ENCODE results near the gene PHYKPL.
A peak's percentile ranks its signal among the peaks of the same experiment; 100 is the strongest.
"Not testable (repeated sequence)": the region's sequence is repeated elsewhere in the genome, so short reads cannot be mapped to it uniquely, and the experiment has no call there.

PHYKPL gene

DNA sequence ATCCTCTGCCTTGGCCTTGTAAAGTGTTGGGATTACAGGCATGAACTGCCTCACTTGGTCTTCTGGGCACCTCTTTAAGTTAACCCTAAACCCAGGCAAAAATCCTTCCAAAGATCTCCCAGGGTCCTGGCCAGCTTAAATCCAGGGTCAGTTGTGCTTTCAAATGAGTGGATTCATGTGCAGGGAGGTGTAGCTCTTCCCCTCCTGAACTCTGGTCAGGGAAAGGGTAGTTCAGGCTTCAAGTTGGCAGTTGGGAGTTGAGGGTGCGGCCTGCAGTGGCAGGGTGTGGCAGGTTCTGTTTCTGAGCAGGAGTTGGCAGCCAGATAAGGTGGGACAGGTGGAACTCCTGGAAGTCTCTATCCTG, 24.7 kb downstream of the PHYKPL start:
- no peak for DNase-seq (ENCODE audit: low read depth in 3 of 3)

- DNase-seq (ENCODE audit: low read depth in 3 of 3) = no peak
Measured at GRCh38 chr5:178207183-178207916, 25.3 kb downstream of the PHYKPL start.

DNA sequence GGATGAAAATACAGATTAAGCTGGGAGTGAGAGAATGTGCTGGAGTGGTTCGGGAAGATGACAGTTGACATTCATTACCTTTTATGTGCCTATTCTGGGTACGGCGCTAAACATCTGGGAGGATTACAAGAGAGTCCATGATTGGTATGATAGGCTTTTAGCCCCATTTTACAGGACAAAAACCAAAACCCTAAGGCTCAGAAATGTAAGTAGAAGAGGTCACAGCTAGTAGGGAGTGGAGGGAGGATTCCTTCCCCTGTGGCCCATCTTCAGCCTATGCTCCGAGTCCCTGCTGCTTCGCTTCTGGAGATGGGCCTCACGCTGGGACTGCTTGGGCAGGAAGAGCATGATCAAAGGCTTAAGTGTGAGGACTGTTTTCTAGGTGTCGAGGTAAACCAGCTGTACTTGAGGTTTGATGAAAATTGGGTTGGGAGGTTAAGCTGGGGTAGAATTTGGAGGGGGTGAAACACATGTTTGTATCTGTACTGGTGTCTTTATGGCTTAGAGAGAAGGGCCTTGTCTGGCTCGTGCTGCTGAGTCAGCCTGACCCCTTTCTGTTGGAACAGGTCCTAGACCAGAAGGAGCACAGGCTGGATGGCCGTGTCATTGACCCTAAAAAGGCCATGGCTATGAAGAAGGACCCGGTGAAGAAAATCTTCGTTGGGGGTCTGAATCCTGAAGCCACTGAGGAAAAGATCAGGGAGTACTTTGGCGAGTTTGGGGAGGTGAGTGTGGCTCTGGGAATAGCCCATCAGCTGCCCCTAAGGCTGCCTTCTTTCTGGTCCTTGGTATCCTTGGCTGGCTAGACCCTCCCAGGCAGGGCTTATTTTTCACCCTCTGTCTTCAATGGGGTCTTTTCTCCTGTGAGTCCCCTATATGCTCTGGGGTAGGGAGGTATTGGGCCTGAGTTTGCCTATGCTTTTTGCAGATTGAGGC, 26.2 kb downstream of the PHYKPL start:
- DNase-seq (ENCODE audit: low read depth in 3 of 3) = no peak

DNA sequence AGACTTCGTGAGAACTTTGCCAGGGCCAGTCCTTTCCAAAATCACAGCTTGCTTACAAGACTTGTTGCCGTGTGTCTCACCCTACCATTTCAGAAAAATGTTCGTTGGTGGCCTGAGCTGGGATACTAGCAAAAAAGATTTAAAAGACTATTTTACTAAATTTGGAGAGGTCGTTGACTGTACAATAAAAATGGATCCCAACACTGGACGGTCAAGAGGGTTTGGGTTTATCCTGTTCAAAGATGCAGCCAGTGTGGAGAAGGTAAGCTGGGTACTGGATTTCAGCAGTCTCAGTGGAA, 26.9 kb downstream of the PHYKPL start:
- no peak for DNase-seq (ENCODE audit: low read depth in 3 of 3)

DNA sequence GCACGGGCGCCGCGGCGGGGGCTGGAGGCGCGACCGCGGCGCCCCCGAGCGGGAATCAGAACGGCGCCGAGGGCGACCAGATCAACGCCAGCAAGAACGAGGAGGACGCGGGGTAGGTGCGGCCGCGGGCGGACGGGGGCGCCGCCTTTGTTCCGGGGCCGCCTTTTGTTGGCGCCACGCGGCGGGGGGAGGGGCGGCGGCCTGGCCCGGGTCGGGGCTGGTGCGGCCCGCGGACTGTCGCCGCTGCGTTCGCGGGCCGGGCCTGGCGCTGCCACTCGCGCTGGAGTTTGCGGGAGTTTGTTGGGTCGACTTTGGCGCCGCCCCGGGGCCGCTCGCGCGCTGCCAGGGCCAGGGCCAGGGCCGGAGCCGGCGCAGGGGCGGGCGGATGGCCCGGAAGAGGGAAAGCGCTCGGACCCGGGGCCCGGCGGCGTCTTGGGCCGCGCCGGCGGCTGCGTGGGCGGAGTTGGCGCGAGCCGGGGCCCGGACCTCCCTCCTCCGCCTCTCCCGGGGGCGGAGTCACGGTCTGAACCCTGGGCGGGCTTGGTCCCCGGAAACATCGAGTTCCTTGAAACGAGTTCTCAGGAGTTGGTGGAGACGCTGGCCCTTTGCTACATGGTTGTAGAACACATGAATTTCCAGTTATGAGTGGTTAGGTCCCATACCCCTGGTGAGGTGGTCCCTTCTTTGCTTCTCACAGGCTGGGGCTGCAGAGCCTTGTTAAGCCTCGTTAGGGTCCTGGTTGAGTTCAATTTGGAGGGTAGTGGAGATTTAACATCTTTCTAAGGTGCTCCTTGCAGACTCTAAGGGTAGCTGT, 27.5 kb downstream of the PHYKPL start:
- peak; percentile 27 to 81 (median 62) for DNase-seq (ENCODE audit: low read depth in 3 of 3)

- peak; percentile 91 to 93 (median 93) for DNase-seq (ENCODE audit: low read depth in 3 of 3)
Measured at GRCh38 chr5:178204182-178204934, 28.2 kb downstream of the PHYKPL start, which contains the start of gene HNRNPAB. Gene HNRNPAB (plus strand): TSS chr5:178204533. CDS start chr5:178204838, 305 bp downstream.

DNA sequence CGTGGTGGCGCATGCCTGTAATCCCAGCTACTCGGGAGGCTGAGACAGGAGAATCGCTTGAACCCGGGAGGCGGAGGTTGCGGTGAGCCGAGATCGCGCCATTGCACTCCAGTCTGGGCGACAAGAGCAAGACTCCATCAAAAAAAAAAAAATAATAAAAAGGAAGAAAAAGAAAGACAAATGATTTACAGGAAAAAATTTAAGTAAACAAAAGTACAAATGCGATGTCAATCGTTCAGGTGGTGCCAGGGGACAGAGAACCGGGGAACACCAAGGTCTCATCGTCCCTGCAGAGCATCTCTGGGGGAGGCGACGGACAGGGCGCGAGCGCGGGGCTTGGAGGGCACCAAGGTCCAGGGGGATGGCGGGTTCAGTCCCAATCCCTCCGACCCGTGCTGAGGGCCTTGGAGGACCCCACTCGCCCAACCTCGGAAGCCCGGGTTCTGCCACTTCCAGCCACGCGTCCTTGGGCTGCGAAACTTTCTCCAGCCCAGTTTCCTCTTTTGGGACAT, 28.9 kb downstream of the PHYKPL start:
- DNase-seq (ENCODE audit: low read depth in 3 of 3) = no peak

DNA sequence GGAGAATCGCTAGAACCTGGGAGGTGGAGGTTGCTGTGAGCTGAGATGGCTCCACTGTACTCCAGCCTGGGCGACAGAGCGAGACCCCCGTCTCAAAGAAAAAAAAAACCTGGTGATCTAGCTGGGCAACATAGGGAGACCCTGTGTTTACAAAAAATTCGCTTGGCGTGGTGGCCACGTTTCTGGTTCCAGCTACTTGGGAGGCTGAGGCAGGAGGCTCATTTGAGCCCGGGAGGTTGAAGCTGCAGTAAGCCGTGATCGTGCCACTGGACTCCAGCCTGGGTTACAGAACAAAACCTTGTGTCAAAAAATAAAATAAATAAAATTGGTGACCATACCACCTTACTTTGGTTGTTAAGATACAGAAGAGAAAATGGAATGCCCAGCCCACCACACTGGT, 30.1 kb downstream of the PHYKPL start:
- DNase-seq (ENCODE audit: low read depth in 3 of 3) = no peak

DNA sequence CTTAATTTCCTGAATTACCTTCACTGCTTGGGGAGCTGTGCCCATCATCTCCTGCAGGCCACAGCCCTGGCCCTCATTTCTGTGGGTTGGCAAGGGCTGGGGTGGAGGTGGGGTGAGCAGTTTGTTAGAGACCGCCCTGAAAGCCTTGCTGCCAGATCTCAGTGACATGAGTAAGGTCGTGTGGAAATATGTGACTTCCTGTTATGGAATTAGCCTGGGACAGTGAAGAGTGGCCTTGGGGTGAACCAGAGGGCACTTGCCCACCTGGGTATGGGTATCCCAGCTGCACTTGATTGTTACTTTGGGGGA, 30.7 kb downstream of the PHYKPL start:
- no peak for DNase-seq (ENCODE audit: low read depth in 3 of 3)

DNA sequence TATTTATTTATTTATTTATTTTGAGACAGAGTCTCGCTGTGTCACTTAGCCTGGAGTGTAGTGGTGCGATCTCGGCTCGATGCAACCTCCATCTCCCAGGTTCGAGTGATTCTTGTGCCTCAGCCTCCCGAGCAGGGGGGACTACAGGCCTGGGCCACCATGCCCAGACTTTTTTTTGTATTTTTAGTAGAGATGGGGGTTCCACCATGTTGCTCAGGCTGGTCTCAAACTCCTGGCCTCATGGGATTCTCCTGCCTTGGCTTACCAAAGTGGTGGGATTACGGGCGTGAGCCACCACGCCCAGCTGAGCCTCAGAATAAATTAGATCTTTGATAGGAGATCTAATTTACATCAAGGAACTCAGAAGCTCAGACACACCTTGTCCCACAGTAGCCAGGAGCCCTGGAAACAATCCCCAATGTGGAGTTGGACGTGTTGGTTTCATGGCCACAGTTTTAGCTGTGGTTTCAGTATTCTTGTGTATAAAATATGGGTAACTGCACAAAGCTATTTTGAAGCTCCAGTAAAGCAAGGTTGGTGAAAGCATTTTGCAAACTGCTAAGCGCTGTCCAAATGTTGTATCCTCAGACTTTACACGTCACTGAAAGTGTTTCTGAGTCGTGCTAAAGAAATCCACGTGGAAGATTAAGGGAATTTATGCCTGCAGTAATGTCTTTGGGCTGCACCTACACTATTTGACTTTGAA, 31.2 kb downstream of the PHYKPL start:
- DNase-seq (ENCODE audit: low read depth in 3 of 3) = no peak

- no peak for DNase-seq (ENCODE audit: low read depth in 3 of 3)
Measured at GRCh38 chr5:178199581-178200434, 32.8 kb downstream of the PHYKPL start.

DNA sequence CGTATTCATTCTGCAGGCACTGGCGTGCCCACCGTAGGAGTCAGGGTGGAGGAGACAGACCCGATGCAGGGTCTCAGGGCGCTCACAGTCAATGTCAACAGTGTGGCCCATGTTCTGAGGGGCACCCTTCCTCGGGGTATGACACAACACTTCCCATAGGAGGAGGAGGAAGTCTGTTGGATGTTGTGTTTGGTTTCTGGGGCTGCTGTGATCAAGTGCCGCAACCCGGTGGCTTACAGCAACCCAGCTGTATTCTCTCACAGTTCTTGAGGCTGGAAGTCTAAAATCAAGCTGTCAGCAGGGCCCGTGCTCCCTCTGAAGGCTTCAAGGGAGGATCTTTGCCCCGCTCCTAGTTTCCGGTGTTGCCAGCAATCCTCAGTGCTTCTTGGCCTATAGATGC, 33.9 kb downstream of the PHYKPL start:
- no peak for DNase-seq (ENCODE audit: low read depth in 3 of 3)

GRCh38 chr5:178198151-178198550, 34.5 kb downstream of the PHYKPL start:
- DNase-seq (ENCODE audit: low read depth in 3 of 3) = not testable (repeated sequence)

DNA sequence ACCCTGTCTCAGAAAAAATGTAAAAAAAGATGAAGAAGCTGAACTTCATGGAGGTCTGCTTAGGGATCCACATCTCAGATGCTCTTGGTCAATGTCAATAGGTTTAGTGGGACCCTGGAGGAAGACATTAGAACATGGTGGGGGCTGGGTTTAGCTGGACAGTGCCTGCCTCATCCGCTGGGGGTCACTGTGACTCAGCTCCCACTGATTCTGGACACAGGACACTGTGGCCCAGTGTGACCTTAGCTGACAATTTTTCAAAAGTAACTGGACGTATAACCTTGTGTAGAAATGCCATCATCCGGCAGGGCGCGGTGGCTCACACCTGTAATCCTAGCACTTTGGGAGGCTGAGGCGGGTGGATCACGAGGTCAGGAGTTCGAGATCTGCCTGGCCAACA, 35.6 kb downstream of the PHYKPL start:
- no peak for DNase-seq (ENCODE audit: low read depth in 3 of 3)

DNA sequence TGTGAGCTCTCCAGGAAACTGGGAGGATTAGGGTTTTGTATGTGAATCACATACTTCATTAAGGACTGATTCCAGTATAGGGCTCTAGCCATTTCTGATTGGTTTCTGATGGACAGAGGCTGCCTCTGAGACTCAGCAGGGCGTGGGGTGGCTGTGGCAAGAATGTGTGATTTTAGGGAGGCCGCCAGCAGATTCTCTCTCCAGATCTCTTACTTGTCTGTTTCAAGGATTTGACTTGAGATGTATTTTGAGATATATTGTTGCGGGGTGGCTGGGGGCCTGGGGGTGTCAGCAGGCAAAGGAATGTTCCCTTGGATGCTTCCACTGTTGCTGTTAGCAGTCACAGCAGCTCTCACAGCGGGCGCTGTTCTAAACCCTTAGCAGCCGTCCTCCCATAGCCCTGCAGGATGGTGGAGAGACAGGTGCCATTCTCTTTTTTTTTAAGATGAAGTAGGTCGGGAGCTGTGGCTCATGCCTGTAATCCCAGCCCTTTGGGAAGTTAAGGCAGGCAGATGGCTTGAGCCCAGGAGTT, 36.3 kb downstream of the PHYKPL start:
- no peak for DNase-seq (ENCODE audit: low read depth in 3 of 3)

GRCh38 chr5:178194026-178194425, 38.6 kb downstream of the PHYKPL start:
- DNase-seq (ENCODE audit: low read depth in 3 of 3) = no peak

DNA sequence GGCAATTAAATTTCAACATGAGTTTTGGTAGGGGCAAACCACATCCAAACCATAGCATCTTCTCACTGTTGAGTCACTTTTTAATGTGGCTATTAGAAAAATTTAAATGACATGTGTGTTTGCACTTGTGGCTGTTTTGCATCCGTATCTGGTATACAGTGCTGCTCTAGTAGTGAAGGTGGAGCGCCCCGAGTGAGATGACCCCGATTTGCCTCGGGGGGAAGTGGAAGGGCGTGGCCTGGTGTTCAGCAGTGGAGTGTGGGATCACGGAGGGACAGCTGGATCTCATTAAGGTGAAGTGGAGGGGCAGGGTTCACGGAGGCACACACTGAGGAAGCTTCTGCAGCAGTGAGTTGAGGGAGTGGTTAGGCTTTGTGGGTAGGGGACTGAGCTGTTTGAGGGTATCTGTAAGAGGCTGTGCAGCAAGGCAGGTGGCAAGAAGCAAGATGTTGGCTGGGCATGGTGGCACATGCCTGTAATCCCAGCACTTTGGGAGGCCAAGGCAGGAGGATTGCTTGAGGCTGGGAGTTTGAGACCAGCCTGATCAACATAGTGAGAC, 39.3 kb downstream of the PHYKPL start:
- no peak for DNase-seq (ENCODE audit: low read depth in 3 of 3)

- DNase-seq (ENCODE audit: low read depth in 3 of 3) = no peak
Measured at GRCh38 chr5:178192787-178193186, 39.8 kb downstream of the PHYKPL start.

GRCh38 chr5:178192244-178192643, 40.4 kb downstream of the PHYKPL start:
- no peak for DNase-seq (ENCODE audit: low read depth in 3 of 3)

Measured in stimulated activated CD4-positive, alpha-beta T cell treated with anti-CD3 and anti-CD28 coated beads, TNF-alpha, amount 100 ng/mL, for 24 hours (primary cell).